HL-60 (cell line): Measurements from ENCODE around the gene ABI3BP.

Experiments used
- GABPA ChIP-seq: IDR thresholded peaks from 2 replicates; pipeline ENCODE4 v1.6.1; 2012; ENCODE audit warnings: low read depth
- POLR2AphosphoS5 ChIP-seq: IDR thresholded peaks from 2 replicates; pipeline ENCODE4 v1.6.1; 2012; ENCODE audit warnings: low read depth
- SPI1 ChIP-seq: IDR thresholded peaks from 2 replicates; pipeline ENCODE4 v1.6.1; 2012; ENCODE audit warnings: low read depth, mild to moderate bottlenecking, borderline replicate concordance
- TF ChIP-seq, protein P1 (sequence below): IDR thresholded peaks from one replicate; pipeline ENCODE4 v1.5.1; 2011; ENCODE audit warnings: low read length, control low read depth, inconsistent platforms; ENCODE audit not compliant: insufficient read depth
- TF ChIP-seq, protein P2 (sequence below): IDR thresholded peaks from 2 replicates; pipeline ENCODE4 v1.6.1; 2012; ENCODE audit warnings: low read depth; ENCODE audit not compliant: insufficient replicate concordance

DNA sequence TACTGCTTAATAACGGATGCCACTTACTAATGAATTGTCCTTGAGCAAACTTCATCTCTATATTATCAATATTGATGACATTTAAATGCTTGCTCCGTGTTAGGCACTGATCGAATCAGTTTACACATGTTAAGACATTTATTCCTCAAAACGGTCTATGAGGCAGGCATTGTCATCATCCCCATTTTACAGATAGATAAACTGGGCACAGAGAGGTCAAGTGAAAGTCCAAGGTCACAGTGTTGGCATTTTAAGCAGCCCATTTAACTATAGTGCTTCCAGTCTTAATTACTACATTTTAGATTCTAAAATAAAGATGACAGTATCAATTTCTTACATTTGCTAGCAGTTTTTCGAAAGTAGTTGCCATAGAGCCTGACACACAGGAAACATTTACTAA, 966 bp upstream of the ABI3BP start:
- TF ChIP-seq, protein P1, sequence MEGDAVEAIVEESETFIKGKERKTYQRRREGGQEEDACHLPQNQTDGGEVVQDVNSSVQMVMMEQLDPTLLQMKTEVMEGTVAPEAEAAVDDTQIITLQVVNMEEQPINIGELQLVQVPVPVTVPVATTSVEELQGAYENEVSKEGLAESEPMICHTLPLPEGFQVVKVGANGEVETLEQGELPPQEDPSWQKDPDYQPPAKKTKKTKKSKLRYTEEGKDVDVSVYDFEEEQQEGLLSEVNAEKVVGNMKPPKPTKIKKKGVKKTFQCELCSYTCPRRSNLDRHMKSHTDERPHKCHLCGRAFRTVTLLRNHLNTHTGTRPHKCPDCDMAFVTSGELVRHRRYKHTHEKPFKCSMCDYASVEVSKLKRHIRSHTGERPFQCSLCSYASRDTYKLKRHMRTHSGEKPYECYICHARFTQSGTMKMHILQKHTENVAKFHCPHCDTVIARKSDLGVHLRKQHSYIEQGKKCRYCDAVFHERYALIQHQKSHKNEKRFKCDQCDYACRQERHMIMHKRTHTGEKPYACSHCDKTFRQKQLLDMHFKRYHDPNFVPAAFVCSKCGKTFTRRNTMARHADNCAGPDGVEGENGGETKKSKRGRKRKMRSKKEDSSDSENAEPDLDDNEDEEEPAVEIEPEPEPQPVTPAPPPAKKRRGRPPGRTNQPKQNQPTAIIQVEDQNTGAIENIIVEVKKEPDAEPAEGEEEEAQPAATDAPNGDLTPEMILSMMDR: no peak
- TF ChIP-seq GABPA (no peak), POLR2AphosphoS5 (no peak), SPI1 (no peak)
- TF ChIP-seq, protein P2, sequence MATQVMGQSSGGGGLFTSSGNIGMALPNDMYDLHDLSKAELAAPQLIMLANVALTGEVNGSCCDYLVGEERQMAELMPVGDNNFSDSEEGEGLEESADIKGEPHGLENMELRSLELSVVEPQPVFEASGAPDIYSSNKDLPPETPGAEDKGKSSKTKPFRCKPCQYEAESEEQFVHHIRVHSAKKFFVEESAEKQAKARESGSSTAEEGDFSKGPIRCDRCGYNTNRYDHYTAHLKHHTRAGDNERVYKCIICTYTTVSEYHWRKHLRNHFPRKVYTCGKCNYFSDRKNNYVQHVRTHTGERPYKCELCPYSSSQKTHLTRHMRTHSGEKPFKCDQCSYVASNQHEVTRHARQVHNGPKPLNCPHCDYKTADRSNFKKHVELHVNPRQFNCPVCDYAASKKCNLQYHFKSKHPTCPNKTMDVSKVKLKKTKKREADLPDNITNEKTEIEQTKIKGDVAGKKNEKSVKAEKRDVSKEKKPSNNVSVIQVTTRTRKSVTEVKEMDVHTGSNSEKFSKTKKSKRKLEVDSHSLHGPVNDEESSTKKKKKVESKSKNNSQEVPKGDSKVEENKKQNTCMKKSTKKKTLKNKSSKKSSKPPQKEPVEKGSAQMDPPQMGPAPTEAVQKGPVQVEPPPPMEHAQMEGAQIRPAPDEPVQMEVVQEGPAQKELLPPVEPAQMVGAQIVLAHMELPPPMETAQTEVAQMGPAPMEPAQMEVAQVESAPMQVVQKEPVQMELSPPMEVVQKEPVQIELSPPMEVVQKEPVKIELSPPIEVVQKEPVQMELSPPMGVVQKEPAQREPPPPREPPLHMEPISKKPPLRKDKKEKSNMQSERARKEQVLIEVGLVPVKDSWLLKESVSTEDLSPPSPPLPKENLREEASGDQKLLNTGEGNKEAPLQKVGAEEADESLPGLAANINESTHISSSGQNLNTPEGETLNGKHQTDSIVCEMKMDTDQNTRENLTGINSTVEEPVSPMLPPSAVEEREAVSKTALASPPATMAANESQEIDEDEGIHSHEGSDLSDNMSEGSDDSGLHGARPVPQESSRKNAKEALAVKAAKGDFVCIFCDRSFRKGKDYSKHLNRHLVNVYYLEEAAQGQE: no peak
